ENCODE data around the gene BMP7.

BMP7 gene

DNA sequence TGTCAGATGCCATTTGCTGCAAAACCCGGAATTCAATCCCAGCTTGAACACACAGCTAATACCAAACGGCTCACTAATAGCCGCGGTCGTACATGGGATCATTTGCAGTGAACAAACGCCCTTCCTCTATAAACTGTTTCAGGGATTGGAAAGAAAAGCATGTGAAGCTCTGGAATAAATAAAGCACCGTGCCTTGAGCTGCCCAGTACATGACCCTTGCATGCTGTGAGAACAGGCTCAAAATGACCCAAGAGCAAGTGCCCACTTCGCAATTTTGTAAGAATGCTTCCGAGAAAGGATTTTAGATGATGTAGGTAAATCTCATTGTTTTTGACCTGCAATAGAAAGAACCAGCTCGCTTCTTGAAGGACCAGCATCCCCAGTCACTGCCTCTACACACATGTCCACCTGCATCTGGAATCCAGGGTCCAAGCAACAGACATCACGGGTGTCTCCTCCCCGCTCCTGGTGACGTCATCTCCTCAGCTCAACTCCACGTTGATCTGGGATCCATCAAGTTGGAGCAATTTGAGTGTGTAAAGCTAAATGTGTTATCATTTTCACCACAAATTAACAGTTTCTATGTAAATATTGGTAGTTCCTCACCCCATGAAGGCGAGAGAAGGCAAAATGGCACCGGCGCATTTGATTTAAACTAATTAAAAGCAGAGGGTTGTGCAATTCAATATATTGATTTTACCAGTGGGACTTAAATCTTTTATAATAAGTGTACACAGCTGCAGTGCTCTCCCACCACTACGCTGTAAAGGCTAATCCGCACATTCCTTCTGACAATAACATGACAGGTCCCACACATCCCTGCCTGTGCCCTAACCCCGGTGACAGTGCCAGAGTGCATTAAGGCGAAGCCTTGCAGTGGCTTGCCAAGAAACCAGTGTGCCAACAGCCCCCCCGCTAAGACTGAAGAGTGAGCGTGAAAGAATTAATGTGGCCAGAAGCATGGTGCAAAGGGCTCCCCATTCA, 6.2 kb downstream of the BMP7 start:
- no peak overlapping the region for H3K4me3 ChIP-seq (ENCODE audit: low read depth, low read length)
- TF ChIP-seq, protein P1, sequence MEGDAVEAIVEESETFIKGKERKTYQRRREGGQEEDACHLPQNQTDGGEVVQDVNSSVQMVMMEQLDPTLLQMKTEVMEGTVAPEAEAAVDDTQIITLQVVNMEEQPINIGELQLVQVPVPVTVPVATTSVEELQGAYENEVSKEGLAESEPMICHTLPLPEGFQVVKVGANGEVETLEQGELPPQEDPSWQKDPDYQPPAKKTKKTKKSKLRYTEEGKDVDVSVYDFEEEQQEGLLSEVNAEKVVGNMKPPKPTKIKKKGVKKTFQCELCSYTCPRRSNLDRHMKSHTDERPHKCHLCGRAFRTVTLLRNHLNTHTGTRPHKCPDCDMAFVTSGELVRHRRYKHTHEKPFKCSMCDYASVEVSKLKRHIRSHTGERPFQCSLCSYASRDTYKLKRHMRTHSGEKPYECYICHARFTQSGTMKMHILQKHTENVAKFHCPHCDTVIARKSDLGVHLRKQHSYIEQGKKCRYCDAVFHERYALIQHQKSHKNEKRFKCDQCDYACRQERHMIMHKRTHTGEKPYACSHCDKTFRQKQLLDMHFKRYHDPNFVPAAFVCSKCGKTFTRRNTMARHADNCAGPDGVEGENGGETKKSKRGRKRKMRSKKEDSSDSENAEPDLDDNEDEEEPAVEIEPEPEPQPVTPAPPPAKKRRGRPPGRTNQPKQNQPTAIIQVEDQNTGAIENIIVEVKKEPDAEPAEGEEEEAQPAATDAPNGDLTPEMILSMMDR (IDR thresholded peaks at IDR 0.05; ENCODE audit: low read depth, low read length) = no peak

DNA sequence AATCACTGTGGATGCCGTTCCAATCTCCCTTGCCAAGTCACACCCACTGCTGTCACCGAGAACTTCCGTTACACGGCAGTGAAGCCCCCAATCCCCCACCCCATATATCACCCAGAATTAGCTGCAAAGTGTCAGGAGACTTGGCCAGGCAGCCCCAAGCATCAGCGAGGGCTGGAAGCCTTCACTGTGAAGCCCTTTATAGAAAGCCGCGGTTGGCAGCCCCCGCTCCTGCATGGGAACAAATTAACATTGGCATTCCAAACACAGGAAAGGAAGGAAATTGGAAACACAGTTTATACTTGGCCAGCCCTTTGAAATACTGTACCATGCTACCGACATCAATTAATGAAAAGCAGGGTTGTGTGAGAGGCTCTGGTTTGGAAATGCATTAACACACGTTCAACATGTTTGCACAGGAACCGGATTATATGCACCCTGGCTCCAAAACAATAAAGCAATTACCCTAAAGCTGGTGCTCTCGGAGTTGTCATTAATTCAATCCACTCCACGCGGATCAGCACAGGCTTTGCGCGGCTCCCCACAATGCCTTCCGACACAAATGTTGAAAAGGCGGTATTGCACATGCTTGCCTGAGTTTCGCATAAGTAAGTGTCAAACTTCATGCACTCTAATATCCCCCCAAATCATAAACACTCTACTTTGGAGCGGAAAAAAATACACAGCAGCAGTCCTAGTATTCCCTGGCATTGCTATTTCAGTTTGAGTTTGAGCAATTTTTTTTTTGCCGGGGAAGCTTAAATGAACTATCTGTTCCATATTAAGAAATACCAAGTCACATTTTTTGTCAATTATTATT, 7.1 kb downstream of the BMP7 start:
- TF ChIP-seq, protein P1 (IDR thresholded peaks at IDR 0.05; ENCODE audit: low read depth, low read length) = no peak
- H3K4me3 ChIP-seq (ENCODE audit: low read depth, low read length) = no peak overlapping the region

DNA sequence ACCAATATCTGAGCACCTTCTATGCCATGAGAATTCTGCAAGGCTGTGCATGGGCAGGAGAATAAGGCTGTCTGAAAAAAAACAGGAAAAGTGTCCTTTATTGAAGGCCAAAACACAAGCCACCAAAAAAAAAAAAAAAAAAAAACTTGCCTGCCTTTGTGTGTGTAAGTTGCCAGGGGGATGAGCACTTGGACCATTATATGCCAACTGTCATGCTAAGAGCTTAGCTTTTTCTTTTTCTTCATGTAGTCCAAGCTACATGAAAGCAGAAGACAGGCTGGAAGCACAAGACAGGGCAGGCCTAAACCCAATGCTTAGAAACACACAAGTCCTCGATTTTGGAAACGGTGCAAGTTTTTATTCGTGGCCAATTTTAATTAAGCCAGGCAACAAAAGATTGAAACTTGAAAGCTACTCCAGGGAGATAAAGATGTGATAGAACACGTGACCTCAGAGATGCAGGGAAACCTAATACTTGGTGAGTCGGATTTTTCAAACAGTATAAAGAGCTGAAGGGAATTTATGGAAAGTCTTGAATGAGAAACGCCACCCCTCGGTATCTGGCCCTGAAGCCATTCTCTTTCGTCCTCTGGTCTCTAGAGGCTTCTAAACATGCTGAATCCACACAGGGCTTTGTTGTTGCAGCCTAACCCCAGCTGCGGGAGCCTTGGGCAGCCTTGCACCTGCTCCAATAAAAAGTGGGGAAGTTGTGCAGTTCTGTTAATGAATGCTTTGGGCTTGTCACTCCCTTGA, 8.6 kb downstream of the BMP7 start:
- TF ChIP-seq, protein P1 (IDR thresholded peaks at IDR 0.05; ENCODE audit: low read depth, low read length) = no peak
- H3K4me3 ChIP-seq (ENCODE audit: low read depth, low read length) = no peak overlapping the region

DNA sequence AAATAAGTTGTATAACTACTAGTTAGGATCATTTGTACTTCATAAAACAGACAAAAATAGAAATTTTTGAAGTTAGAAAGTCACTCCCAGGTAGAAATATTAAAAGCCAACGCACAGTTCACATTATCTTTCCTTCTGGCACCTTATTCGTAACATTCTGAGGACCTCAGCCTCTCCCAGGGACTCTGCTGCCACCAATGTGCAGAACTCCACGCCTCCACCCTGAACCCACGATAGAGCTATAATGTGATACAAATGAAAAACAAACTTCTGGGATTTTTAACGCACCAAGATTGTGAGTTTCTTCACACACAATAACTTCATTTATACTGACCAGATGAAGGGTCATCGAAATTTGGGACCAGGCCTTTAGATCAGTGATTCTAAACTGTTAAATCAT, 9.5 kb downstream of the BMP7 start:
- no peak overlapping the region for H3K4me3 ChIP-seq (ENCODE audit: low read depth, low read length)
- TF ChIP-seq, protein P1 (IDR thresholded peaks at IDR 0.05; ENCODE audit: low read depth, low read length) = no peak

DNA sequence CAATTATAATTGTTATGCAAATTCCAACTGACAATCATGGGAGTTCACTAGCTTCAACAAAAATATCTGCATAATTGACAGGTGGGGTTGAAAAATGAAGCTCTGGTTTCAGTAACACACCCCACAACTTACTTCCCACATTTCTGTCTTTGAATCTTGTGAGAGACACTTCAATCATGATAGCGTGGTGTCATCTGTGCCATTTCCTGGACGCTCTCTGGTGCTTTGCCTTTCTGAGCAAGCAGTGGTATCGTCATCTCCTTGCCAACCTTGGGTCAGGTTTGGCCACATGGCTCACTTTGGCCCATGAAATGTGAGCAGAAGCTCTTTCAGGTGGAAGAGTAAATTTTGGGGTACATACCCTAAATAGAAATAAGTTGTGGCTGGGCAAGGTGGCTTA, 10.2 kb downstream of the BMP7 start:
- TF ChIP-seq, protein P1 (IDR thresholded peaks at IDR 0.05; ENCODE audit: low read depth, low read length) = no peak
- no peak overlapping the region for H3K4me3 ChIP-seq (ENCODE audit: low read depth, low read length)

DNA sequence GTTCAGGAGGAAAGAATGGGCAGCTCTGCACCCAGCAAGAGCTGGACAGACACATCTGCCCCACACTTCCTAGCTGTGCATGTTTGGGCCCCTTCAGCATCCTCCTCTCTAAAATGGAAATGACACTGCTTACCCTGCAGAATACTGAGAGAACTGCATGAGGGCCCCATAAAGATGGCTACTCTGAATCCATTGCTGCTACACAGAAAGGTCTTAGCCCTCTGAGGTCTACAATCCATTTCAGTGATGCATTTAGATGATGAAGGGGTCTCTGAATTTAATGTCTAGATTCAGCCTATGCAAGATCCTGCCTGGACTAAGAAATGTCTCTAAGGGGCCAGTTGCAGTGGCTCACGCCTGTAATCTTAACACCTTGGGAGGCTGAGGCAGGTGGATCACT, 11.3 kb downstream of the BMP7 start:
- H3K4me3 ChIP-seq (ENCODE audit: low read depth, low read length) = no peak overlapping the region
- TF ChIP-seq, protein P1 (IDR thresholded peaks at IDR 0.05; ENCODE audit: low read depth, low read length) = no peak

Measured in WI38 (cell line).